ENCODE results near the gene KLK3.

Gene KLK3

GRCh38 chr19:50817941-50818858 is 36.5 kb upstream of the KLK3 start:
- TF ChIP-seq CTCF (IDR thresholded peaks at IDR 0.05; ENCODE audit: low read depth, low read length, missing control alignments), result no peak
- peak overlapping the region; percentile 35 for H3K4me3 ChIP-seq (ENCODE audit: low read depth, low read length)
- peak; percentile 11 for DNase-seq
- in situ Hi-C loops (cut with HindIII; ENCODE audit: low pct_ligation_motif_present, low sequenced_read_pairs), result no loop called here
- no peak overlapping the region for H3K27ac ChIP-seq
- no peaks in the 10 kb centered on the region for H3K36me3 ChIP-seq (replicated peaks)
- peaks cover 19% of the 10 kb centered on the region for H3K27me3 ChIP-seq (replicated peaks)

- in situ Hi-C loops (cut with HindIII; ENCODE audit: low pct_ligation_motif_present, low sequenced_read_pairs), result no loop called here
- Histone ChIP-seq H3K27me3 (replicated peaks) (peaks cover 19% of the 10 kb centered on the region), H3K27ac (no peak overlapping the region), H3K4me3 (ENCODE audit: low read depth, low read length) (no peak overlapping the region), H3K36me3 (replicated peaks) (no peaks in the 10 kb centered on the region)
- no peak for DNase-seq
- no peak for TF ChIP-seq CTCF (IDR thresholded peaks at IDR 0.05; ENCODE audit: low read depth, low read length, missing control alignments)
Measured at GRCh38 chr19:50818859-50819472, 35.7 kb upstream of the KLK3 start.

GRCh38 chr19:50819636-50820035 is 35.1 kb upstream of the KLK3 start:
- Histone ChIP-seq H3K27ac (no peak overlapping the region), H3K36me3 (replicated peaks) (no peaks in the 10 kb centered on the region), H3K27me3 (replicated peaks) (peaks cover 19% of the 10 kb centered on the region), H3K4me3 (ENCODE audit: low read depth, low read length) (no peak overlapping the region)
- no peak for DNase-seq
- TF ChIP-seq CTCF (IDR thresholded peaks at IDR 0.05; ENCODE audit: low read depth, low read length, missing control alignments), result no peak
- in situ Hi-C loops (cut with HindIII; ENCODE audit: low pct_ligation_motif_present, low sequenced_read_pairs), result no loop called here

GRCh38 chr19:50820086-50820485 is 34.6 kb upstream of the KLK3 start:
- Histone ChIP-seq H3K27me3 (replicated peaks) (peaks cover 19% of the 10 kb centered on the region), H3K4me3 (ENCODE audit: low read depth, low read length) (no peak overlapping the region), H3K27ac (no peak overlapping the region), H3K36me3 (replicated peaks) (no peaks in the 10 kb centered on the region)
- in situ Hi-C loops (cut with HindIII; ENCODE audit: low pct_ligation_motif_present, low sequenced_read_pairs), result no loop called here
- DNase-seq, result no peak
- no peak for TF ChIP-seq CTCF (IDR thresholded peaks at IDR 0.05; ENCODE audit: low read depth, low read length, missing control alignments)

- no peak for DNase-seq
- no peak overlapping the region for H3K27ac ChIP-seq
- TF ChIP-seq CTCF (IDR thresholded peaks at IDR 0.05; ENCODE audit: low read depth, low read length, missing control alignments), result no peak
- H3K27me3 ChIP-seq (replicated peaks), result peaks cover 19% of the 10 kb centered on the region
- in situ Hi-C loops (cut with HindIII; ENCODE audit: low pct_ligation_motif_present, low sequenced_read_pairs), result no loop called here
- H3K36me3 ChIP-seq (replicated peaks), result no peaks in the 10 kb centered on the region
- no peak overlapping the region for H3K4me3 ChIP-seq (ENCODE audit: low read depth, low read length)
Measured at GRCh38 chr19:50820549-50821247, 34.0 kb upstream of the KLK3 start.

Measured in brain microvascular endothelial cell (primary cell).